ENCODE results near the gene TEDC2.
"Not testable (repeated sequence)": the region's sequence is repeated elsewhere in the genome, so short reads cannot be mapped to it uniquely, and the experiment has no call there.

The TEDC2 gene

GRCh38 chr16:2459647-2460390 is at the start of gene TEDC2:
Gene TEDC2, plus strand, starts transcription at chr16:2460109. Its CDS starts 36 bp downstream, at chr16:2460145.
- no peak for FAIRE-seq

GRCh38 chr16:2415085-2415484 is 44.8 kb upstream of the TEDC2 start:
- FAIRE-seq: no peak

GRCh38 chr16:2420035-2420434 is 39.9 kb upstream of the TEDC2 start:
- FAIRE-seq: no peak

GRCh38 chr16:2422123-2422867 is 37.6 kb upstream of the TEDC2 start:
- FAIRE-seq: no peak

GRCh38 chr16:2424061-2425007 is 35.6 kb upstream of the TEDC2 start:
- FAIRE-seq: no peak

- FAIRE-seq: no peak
Observed at GRCh38 chr16:2425008-2425518, 34.8 kb upstream of the TEDC2 start.

GRCh38 chr16:2425825-2426430 is 34.0 kb upstream of the TEDC2 start:
- FAIRE-seq: no peak

- no peak for FAIRE-seq
Observed at GRCh38 chr16:2426941-2427361, 33.0 kb upstream of the TEDC2 start.

GRCh38 chr16:2427526-2427925 is 32.4 kb upstream of the TEDC2 start:
- no peak for FAIRE-seq

GRCh38 chr16:2428051-2428783 is 31.7 kb upstream of the TEDC2 start:
- FAIRE-seq: no peak

GRCh38 chr16:2428784-2429033 is 31.2 kb upstream of the TEDC2 start:
- no peak for FAIRE-seq

- FAIRE-seq: no peak
Observed at GRCh38 chr16:2429034-2429770, 30.7 kb upstream of the TEDC2 start, which contains the start of gene CCNF. Gene CCNF, plus strand, starts transcription at chr16:2429447. Its CDS starts 35 bp downstream, at chr16:2429482.

GRCh38 chr16:2429771-2430663 is 29.9 kb upstream of the TEDC2 start:
- FAIRE-seq: no peak

- no peak for FAIRE-seq
Observed at GRCh38 chr16:2432286-2432685, 27.6 kb upstream of the TEDC2 start.

GRCh38 chr16:2432801-2433505 is 27.0 kb upstream of the TEDC2 start:
- no peak for FAIRE-seq

GRCh38 chr16:2435236-2435635 is 24.7 kb upstream of the TEDC2 start:
- FAIRE-seq: not testable (repeated sequence)

GRCh38 chr16:2436110-2436509 is 23.8 kb upstream of the TEDC2 start:
- FAIRE-seq: no peak

- no peak for FAIRE-seq
Observed at GRCh38 chr16:2437032-2437790, 22.7 kb upstream of the TEDC2 start.

GRCh38 chr16:2438121-2438520 is 21.8 kb upstream of the TEDC2 start:
- no peak for FAIRE-seq
